Measurements from ENCODE around the gene SPI1.

GRCh38 chr11:47306484-47306844 is 71.9 kb downstream of the SPI1 start:
- TF ChIP-seq CTCF (IDR thresholded peaks at IDR 0.05) (no peak), ZFX (IDR thresholded peaks at IDR 0.05; ENCODE audit: borderline replicate concordance) (no peak)
